Heart left ventricle (tissue), 13 donors: ENCODE results near the gene BOD1L1.

ENCODE experiments used
- POLR2A ChIP-seq, 2 donors: fragments of 450-650 bp; IDR thresholded peaks; one replicate each; pipeline ENCODE4 v1.6.1; 2017; ENCODE audit warnings: antibody characterized with exemption in 2 of 2, mild to moderate bottlenecking in 2 of 2, moderate library complexity in 2 of 2
- TF ChIP-seq, protein P1 (sequence below), 12 donors: fragments of 200-600 bp; sonication (generic) in 4 of 12; IDR thresholded peaks; one replicate each; pipeline versions ENCODE4 v1.5.0 to v1.8.0; 2018 to 2022; ENCODE audit warnings: antibody characterized with exemption in 12 of 12, mild to moderate bottlenecking in 5 of 12
- donor health status: ischemic (EF 13 %, LVEDD 7.1; RV severe dilation, severe dysfunction).
- donor health status: DM: no; HTN: yes; CAD: no.
- donor health status: DM: no; HTN: no; CAD: no.
- donor health status: ischemic (EF 25% LVEDD 6.9; RV normal size, moderate dysfunction).
- donor health status: ischemic (EF 25% LVEDD 5.7; RV mildly dilated, moderate dysfunction).
- donor health status: ischemic (EF 35%, LVEDD 5.7; RV mildly dilated, moderate dysfunction).
- donor health status: nonischemic (EF 11% LVEDD 7.7; RV severe dilation, severe dysfunction).
- donor health status: DM: yes; HTN: yes; CAD: no.
- donor health status: PGD.
- donor health status: ischemic (EF 29% LVEDD 5.4; RV normal size, mild dysfunction).
- donor health status: nonischemic (EF 23%, LVEDD 6.1; RV moderate dilation, normal function).

DNA sequence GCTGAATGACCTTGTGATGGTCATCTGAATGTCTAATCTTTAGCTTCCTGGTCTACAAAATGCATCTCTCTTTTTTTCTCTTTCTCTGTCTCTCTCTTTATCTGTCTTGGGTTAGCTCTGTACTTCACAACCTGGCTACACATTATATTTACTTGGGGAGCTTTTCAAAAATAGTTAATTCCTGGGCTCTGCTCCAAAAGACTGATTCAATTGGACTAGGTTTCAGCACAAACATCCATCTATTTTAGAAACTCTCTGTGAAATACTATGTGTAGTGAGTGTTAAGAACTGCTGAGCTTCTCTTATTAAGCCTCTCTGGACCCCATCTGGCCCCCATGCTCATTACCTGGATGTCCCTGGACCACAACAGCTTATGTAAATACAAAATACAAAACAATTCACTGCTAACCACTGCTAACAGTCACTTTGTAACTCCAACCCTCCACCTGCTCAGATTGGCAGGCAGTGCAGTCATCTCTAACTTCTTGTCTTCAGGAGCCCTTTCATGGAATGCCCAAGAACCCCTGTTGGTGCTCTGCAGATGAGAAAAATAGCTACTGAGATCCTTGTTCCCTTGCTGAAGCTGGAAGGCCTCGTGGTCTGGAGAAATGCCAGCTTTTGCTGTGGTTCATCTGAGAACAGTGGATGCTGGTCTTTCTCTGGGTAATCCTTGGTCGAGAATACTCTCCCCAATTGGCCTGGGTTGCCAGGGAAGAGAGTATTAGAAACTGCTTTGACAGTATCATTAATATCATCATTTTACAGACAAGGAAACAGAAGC, 14.8 kb upstream of the BOD1L1 start:
- TF ChIP-seq, protein P1, sequence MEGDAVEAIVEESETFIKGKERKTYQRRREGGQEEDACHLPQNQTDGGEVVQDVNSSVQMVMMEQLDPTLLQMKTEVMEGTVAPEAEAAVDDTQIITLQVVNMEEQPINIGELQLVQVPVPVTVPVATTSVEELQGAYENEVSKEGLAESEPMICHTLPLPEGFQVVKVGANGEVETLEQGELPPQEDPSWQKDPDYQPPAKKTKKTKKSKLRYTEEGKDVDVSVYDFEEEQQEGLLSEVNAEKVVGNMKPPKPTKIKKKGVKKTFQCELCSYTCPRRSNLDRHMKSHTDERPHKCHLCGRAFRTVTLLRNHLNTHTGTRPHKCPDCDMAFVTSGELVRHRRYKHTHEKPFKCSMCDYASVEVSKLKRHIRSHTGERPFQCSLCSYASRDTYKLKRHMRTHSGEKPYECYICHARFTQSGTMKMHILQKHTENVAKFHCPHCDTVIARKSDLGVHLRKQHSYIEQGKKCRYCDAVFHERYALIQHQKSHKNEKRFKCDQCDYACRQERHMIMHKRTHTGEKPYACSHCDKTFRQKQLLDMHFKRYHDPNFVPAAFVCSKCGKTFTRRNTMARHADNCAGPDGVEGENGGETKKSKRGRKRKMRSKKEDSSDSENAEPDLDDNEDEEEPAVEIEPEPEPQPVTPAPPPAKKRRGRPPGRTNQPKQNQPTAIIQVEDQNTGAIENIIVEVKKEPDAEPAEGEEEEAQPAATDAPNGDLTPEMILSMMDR (IDR thresholded peaks at IDR 0.05) = no peak
- no peak for TF ChIP-seq POLR2A (IDR thresholded peaks at IDR 0.05)
